Measurements from ENCODE around the gene RANBP1.

The RANBP1 gene

GRCh38 chr22:20089226-20089976 lies 26.5 kb upstream of the RANBP1 start:
- DNase-seq (ENCODE audit: low spot score) = no peak

- no peak for DNase-seq (ENCODE audit: low spot score)
Observed at GRCh38 chr22:20089977-20090729, 25.8 kb upstream of the RANBP1 start.

GRCh38 chr22:20090730-20091240 lies 25.1 kb upstream of the RANBP1 start:
- DNase-seq (ENCODE audit: low spot score) = no peak

GRCh38 chr22:20091690-20092476 lies 24.0 kb upstream of the RANBP1 start:
- DNase-seq (ENCODE audit: low spot score) = no peak

GRCh38 chr22:20092477-20092854 lies 23.4 kb upstream of the RANBP1 start:
- DNase-seq (ENCODE audit: low spot score) = no peak

GRCh38 chr22:20093418-20094196 lies 22.3 kb upstream of the RANBP1 start:
- DNase-seq (ENCODE audit: low spot score) = no peak

GRCh38 chr22:20094197-20094807 lies 21.6 kb upstream of the RANBP1 start:
- no peak for DNase-seq (ENCODE audit: low spot score)

GRCh38 chr22:20095521-20095920 lies 20.4 kb upstream of the RANBP1 start:
- DNase-seq (ENCODE audit: low spot score) = no peak

GRCh38 chr22:20096574-20097420 lies 19.1 kb upstream of the RANBP1 start:
- DNase-seq (ENCODE audit: low spot score) = no peak

GRCh38 chr22:20099099-20099711 lies 16.7 kb upstream of the RANBP1 start:
- DNase-seq (ENCODE audit: low spot score) = no peak

GRCh38 chr22:20101638-20102037 lies 14.3 kb upstream of the RANBP1 start:
- DNase-seq (ENCODE audit: low spot score) = no peak

GRCh38 chr22:20102203-20102780 lies 13.6 kb upstream of the RANBP1 start:
- DNase-seq (ENCODE audit: low spot score) = no peak

- DNase-seq (ENCODE audit: low spot score) = no peak
Observed at GRCh38 chr22:20105456-20106204, 10.3 kb upstream of the RANBP1 start.

GRCh38 chr22:20106205-20106848 lies 9.6 kb upstream of the RANBP1 start:
- DNase-seq (ENCODE audit: low spot score) = no peak

GRCh38 chr22:20106849-20107237 lies 9.1 kb upstream of the RANBP1 start:
- no peak for DNase-seq (ENCODE audit: low spot score)

- DNase-seq (ENCODE audit: low spot score) = no peak
Observed at GRCh38 chr22:20107471-20107901, 8.4 kb upstream of the RANBP1 start.

- DNase-seq (ENCODE audit: low spot score) = no peak
Observed at GRCh38 chr22:20107951-20108756, 7.8 kb upstream of the RANBP1 start.
